DMS 273 treated with DMSO at 0.1 percent for 48 hours (cell line): Measurements from ENCODE around the gene SYNGR3.
"Not testable (repeated sequence)": the region's sequence is repeated elsewhere in the genome, so short reads cannot be mapped to it uniquely, and the experiment has no call there.

Experiments
- DNase-seq: peaks from one replicate; lab custom pipeline; 2025; lab: John Stamatoyannopoulos, UW

SYNGR3 gene

DNA sequence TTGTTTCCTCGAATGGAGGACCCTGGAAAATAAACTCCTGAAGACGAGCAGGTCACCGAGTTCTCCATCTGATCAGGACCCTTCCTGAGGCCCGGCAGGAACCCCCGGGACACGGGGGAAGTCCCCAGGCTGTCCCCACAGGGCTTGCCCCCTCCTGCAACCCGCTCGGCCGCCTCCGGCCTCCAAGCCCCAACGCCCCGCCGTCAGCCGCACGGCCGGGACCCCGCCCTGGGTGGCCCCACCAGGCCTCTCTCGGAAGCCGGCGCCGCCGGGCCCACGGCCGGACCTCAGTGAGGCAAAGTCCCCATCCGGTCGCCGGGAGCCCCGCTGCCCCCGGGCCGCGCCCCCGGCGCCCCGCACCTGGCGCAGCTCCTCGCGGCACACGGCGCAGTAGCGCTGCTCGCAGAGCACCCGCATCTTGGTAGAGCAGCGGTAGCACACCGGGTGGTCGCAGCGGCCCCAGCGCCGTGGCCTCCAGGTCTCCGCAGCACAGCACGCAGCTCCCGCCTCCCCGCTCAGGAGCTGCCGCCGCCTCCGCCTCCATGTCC is 19.5 kb downstream of the SYNGR3 start:
- no peak for DNase-seq

DNA sequence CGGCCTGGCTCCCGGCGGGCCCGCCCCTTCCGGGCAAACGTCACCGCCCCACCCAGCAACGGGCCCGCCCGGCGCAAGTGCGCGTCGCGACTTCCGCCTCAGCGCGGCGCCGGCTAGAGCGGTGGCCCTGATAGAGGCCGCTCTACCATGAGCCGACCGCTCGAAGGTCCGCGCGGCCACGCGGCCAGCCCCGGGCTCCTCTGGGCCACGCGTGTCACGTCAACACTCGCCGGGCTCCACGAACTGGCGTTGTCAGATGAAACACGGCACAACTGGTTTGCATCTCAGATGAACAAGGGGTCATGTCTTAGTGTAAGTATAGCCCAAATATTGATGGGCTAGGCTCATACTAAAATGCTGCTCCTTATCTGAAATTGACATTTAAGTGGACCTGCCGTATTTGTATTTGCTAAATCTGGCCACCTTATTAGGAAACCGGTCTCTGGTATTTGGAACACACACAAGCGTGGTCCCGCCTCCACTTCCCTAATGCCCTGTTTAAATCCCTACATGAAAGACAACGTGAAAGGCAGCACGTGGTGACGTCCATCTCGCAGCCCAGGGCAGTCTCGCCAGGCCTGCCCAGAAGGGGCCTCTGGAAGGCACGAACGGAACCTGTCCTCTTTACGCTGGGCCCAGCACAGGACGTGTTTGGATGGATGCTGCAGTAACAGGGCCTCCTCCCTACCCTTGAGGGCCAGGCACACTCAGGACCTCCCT is 20.2 kb downstream of the SYNGR3 start, which contains the start of gene ZNF598:
Gene ZNF598, minus strand, starts transcription at position 31 of the 720 bp plus-strand sequence.
- DNase-seq, result peak; percentile 27

DNA sequence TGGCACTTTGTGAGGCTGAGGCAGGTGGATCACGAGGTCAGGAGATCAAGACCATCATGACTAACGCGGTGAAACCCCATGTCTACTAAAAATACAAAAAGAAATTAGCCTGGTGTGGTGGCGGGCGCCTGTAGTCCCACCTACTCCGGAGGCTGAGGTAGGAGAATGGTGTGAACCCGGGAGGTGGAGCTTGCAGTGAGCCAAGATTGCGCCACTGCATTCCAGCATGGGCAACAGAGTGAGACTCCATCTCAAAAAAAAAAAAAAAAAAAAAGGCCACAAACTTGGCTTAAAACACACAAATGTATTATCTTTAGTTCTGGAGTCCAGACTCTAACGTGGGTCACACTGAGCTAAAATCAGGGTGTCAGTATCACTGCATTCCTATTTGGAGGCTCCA is 22.0 kb downstream of the SYNGR3 start:
- DNase-seq, result not testable (repeated sequence)

- DNase-seq, result no peak
Observed at GRCh38 chr16:2013527-2013926, 23.8 kb downstream of the SYNGR3 start.

- peak; percentile 55 for DNase-seq
Observed at GRCh38 chr16:2015117-2015946, 25.6 kb downstream of the SYNGR3 start.

GRCh38 chr16:2015947-2016208 is 26.1 kb downstream of the SYNGR3 start:
- DNase-seq, result no peak

DNA sequence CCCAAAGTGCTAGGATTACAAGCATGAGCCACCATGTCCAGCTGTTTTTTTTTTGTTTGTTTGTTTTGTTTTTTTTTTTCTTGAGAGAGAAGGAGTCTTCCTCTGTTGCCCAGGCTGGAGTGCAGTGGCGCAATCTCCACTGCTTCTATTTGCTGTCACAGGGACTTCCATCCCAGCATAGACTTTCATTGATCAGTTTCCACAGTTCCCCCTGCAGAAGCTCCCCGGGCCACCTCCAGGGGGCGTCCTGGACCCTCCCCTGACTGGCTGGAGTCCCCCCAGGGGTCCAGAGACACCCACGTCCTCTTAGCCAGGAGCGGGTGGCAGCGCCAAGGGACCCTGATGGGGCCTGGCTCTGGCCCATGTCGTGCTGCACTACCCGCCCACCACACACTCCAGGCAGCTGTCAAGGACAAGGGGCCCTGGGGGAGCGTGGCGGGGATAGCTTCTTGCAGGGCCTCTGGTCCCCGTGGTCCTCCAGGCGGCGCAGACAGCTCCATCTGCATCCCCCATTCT is 26.7 kb downstream of the SYNGR3 start:
- DNase-seq, result no peak

GRCh38 chr16:2019518-2019920 is 29.7 kb downstream of the SYNGR3 start, which contains the start of gene NPW:
Gene NPW (plus strand): TSS chr16:2019785.
- DNase-seq, result no peak

GRCh38 chr16:2019921-2020831 is 30.4 kb downstream of the SYNGR3 start:
- DNase-seq, result no peak

DNA sequence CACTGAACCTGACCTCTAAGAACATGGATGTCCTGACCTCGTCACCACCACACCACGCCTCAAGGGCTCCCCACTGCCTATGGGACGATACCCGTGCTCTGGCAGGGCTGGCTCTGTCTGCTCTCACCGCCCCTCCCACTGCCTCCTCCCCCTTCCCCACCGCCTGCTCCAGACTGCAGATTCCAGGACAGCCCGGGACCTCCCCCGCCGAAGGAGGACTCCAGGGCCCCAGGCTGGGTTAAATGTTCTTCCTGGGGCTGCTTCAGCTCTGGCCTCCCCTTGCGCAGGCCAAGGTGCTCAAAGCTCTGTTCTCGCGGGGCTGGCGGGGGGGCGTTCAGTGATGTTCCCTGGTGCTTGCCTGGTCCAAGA is 32.9 kb downstream of the SYNGR3 start:
- DNase-seq, result no peak

GRCh38 chr16:2023092-2024031 is 33.6 kb downstream of the SYNGR3 start:
- peak; percentile 61 for DNase-seq

- DNase-seq, result no peak
Observed at GRCh38 chr16:2024032-2024420, 34.3 kb downstream of the SYNGR3 start.

GRCh38 chr16:2025251-2025650 is 35.5 kb downstream of the SYNGR3 start:
- no peak for DNase-seq

DNA sequence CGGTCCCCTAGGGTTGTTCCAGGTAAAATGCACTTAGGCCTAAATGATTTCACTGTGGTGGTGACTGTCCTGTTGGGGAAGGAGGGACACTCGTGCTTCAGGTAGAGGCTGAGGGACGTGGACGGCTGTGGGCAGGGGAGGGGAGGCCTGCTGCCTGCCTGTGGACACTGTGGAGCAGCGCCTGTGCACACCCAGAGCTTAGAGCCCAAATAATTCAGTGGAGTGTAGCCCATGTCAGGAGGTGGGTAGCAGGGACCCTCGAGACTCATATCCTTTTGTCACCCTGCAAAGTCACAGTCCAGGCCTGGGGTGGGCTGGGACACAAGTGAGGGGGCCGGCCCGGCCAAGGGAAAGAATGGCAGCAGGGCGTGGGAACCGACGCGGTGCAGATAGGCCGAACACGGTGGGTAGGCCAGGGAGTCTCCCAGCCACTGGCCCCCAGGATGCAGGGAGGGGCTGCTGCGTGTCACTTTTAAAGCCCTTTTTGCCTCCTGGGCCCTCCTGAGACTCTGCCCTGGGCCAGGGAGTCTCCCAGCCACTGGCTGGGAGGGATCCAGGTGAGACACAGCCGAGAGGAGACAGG is 36.2 kb downstream of the SYNGR3 start:
- DNase-seq, result no peak

DNA sequence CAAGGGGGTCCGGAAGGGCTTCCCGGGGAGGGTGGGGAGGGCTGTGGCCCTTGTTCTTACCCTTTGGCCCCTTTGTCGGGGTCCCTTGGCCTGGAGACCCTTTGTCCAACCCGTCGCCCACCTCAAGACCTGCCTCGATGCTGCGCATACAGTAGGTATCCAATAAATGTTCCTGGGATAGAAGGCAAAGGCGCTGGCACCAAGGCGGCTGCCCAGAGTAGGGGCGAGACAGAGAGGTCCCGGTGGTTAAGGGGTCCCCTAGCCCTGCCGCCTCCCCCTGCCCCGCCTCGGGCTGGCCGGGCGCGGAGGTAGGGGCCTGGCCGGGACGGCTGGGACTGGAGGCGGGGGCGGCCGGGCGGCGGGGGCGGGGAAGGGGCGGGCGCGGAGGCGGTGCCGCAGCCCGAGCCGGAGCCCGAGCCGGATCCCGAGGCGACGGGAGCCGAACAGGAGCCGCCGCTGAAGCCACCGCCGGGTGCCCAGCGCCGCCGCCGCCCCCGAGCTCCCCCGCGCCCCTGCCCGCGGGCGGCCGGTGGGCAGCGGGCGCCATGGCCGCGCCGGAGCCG is 36.8 kb downstream of the SYNGR3 start, which contains the start of gene NHERF2:
Gene NHERF2, plus strand, starts transcription at position 442 of the 563 bp plus-strand sequence. Its CDS starts 104 bp downstream, at position 546.
- DNase-seq, result no peak

GRCh38 chr16:2027024-2028010 is 37.5 kb downstream of the SYNGR3 start:
- DNase-seq, result no peak

GRCh38 chr16:2028146-2028545 is 38.4 kb downstream of the SYNGR3 start:
- DNase-seq, result no peak

DNA sequence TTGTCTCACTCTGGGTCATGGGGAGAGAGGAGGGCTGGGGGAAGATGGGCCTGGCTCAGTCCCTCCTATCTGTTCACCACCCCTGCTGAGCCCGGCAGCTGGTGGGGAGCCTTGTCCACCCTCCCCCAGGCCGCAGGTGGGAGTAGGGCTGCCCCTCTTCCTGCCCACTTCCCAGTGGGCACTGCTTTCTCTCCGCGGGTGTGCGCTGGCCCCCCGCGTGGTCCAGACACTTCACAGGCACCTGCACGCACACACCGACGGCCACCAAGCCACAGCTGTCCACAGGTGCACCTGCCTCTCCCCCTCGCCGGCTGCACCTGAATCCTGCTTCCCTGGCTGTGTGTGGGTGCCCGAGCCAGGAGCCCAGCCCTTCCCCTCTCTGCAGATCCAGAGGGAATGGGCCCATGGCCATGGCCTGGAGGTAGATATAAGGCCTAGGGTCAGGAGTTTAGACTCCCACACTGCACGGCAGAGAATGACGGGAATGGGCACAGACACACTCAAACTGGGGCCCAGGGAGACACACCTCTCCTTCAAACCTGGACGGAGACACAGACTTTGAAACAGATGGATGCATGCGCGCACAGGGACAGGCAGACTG is 39.0 kb downstream of the SYNGR3 start:
- DNase-seq, result no peak
